ENCODE data around the gene WNT5A. TPM values are rescaled to one million over a fixed set of nuclear protein-coding genes. Genes with fewer than 3 reads are reported as not detected.

The WNT5A gene
- total RNA-seq, 1 experiment from 2014 or later: 1.1 TPM

- Histone ChIP-seq H3K56ac (ENCODE audit: insufficient read length, low read depth, low read length) (no peak overlapping the region), H2BK20ac (ENCODE audit: low read depth, low read length, poor library complexity, severe bottlenecking) (no peak overlapping the region), H3K18ac (ENCODE audit: insufficient read length, low read depth, low read length) (no peak overlapping the region), H4K20me1 (ENCODE audit: control insufficient read depth, insufficient read depth, insufficient read length) (no peaks in the 10 kb centered on the region), H2BK15ac (ENCODE audit: low read depth, low read length) (no peak overlapping the region), H3K27me3 (ENCODE audit: insufficient read depth, low read length) (peaks cover 22% of the 10 kb centered on the region; the same call in 1 of the 2 replicates), H3K9me3 (ENCODE audit: control insufficient read depth, low read depth, low read length) (no peaks in the 10 kb centered on the region), H2AK5ac (ENCODE audit: insufficient read length, low read length) (no peak overlapping the region), H2BK5ac (ENCODE audit: insufficient read length, low read length) (no peak overlapping the region), H4K91ac (ENCODE audit: insufficient read length, low read depth, low read length) (no peak overlapping the region), H4K8ac (replicated peaks; ENCODE audit: insufficient read length, low read depth, low read length) (no peak overlapping the region), H2BK12ac (ENCODE audit: insufficient read length, low read depth, low read length) (no peak overlapping the region), H3K9ac (ENCODE audit: extremely low read depth, insufficient read length, low read length) (no peak overlapping the region), H3K4ac (ENCODE audit: low read depth, low read length) (no peak overlapping the region), H2BK120ac (ENCODE audit: low read depth, low read length, poor library complexity, severe bottlenecking) (no peak overlapping the region), H3K14ac (ENCODE audit: insufficient read depth, low read length) (no peak overlapping the region), H3K23me2 (ENCODE audit: insufficient read length, low read depth, low read length, poor library complexity, severe bottlenecking) (peaks cover 16% of the 10 kb centered on the region), H3K23ac (ENCODE audit: insufficient read length, low read depth, low read length) (no peak overlapping the region), H3T11ph (ENCODE audit: low read length) (no peak overlapping the region), H2AFZ (ENCODE audit: low read length) (no peak overlapping the region), H3K4me1 (ENCODE audit: insufficient read depth, low read length) (no peaks in the 10 kb centered on the region; the same call in 1 of the 2 replicates), H3K79me2 (ENCODE audit: insufficient read depth, low read length) (no peaks in the 10 kb centered on the region), H3K4me2 (ENCODE audit: insufficient read depth, insufficient read length, low read length) (no peak overlapping the region), H4K5ac (ENCODE audit: insufficient read length, low read depth, low read length) (no peak overlapping the region), H3K79me1 (ENCODE audit: insufficient read depth, low read depth, low read length, poor library complexity, severe bottlenecking) (no peaks in the 10 kb centered on the region), H3K27ac (ENCODE audit: insufficient read length, low read depth, low read length) (no peak overlapping the region)
- Mint-ChIP-seq H3K27me3 (ENCODE audit: low read depth) (peaks cover 53% of the 10 kb centered on the region), H3K27ac (no peak overlapping the region), H3K4me3 (no peak overlapping the region), H3K9me3 (no peaks in the 10 kb centered on the region), H3K4me1 (peaks cover 20 to 22% of the 10 kb centered on the region in 2 experiments), H3K36me3 (ENCODE audit: insufficient read depth in 1 of 3, low read depth in 3 of 3) (peaks cover 0 to 2% (median 0%) of the 10 kb centered on the region in 3 experiments; a peak in 1 of 7 replicates)
- DNase-seq: no peak
- TF ChIP-seq CTCF (conservative IDR thresholded peaks at IDR 0.05): no peak
- WGBS (ENCODE audit: extremely low coverage, insufficient read length, low lambda C conversion rate): no CpG with 5 or more reads among the region's 5 CpGs
These were observed 5.9 kb upstream of the WNT5A start for GRCh38 chr3:55492976-55493375.

Data from H9 (cell line).